OCI-LY3 (cell line): ENCODE data around the gene GNA12.

ENCODE experiments used
- H2AFZ ChIP-seq: fragments of 200-600, 300-600 bp; shearing (Covaris generic); 2 replicates; pipeline ENCODE4 v1.6.0; 2014; ENCODE audit warnings: antibody characterized with exemption, low read depth, low read length
- H3K27ac ChIP-seq: fragments of 200-600, 300-600 bp; sonication (generic); 2 replicates; pipeline ENCODE4 v1.5.1; 2014; ENCODE audit warnings: mild to moderate bottlenecking, low read length, moderate library complexity, mixed read lengths
- H3K27me3 ChIP-seq: fragments of 200-600, 300-600 bp; sonication (generic); 2 replicates; pipeline ENCODE4 v1.6.1; 2014; ENCODE audit warnings: low read depth, low read length, mixed read lengths
- H3K36me3 ChIP-seq: fragments of 200-600, 300-600 bp; sonication (generic); replicated peaks from 2 replicates; pipeline ENCODE3; 2014; ENCODE audit warnings: low read depth, low read length, mixed read lengths
- H3K4me1 ChIP-seq: fragments of 300-600, 200-600 bp; sonication (generic); 2 replicates; pipeline ENCODE4 v1.6.1; 2014; ENCODE audit warnings: low read length, mixed read lengths
- H3K4me2 ChIP-seq: fragments of 200-600, 300-600 bp; sonication (generic); 2 replicates; pipeline ENCODE4 v1.6.1; 2014; ENCODE audit warnings: low read length, mixed read lengths
- H3K4me3 ChIP-seq: fragments of 300-600, 200-600 bp; sonication (generic); 2 replicates; pipeline ENCODE4 v1.5.1; 2014; ENCODE audit warnings: antibody characterized with exemption, mild to moderate bottlenecking, low read length, moderate library complexity
- H3K79me2 ChIP-seq: fragments of 300-600, 200-600 bp; shearing (Covaris generic); 2 replicates; pipeline ENCODE4 v1.6.1; 2014; ENCODE audit warnings: mild to moderate bottlenecking, low read length, mixed read lengths
- H3K9ac ChIP-seq: fragments of 300-600, 200-600 bp; shearing (Covaris generic); 2 replicates; pipeline ENCODE4 v1.6.0; 2014; ENCODE audit warnings: mild to moderate bottlenecking, low read length, moderate library complexity
- H3K9me3 ChIP-seq: fragments of 200-600, 300-600 bp; shearing (Covaris generic); 2 replicates; pipeline ENCODE4 v1.6.1; 2014; ENCODE audit warnings: low read length, mixed read lengths; ENCODE audit not compliant: insufficient read depth
- H4K20me1 ChIP-seq: fragments of 200-600, 300-600 bp; sonication (generic); 2 replicates; pipeline ENCODE4 v1.6.1; 2016; ENCODE audit warnings: low read length, mixed read lengths; ENCODE audit not compliant: insufficient read depth
- CTCF ChIP-seq: fragments of 200-600, 300-600 bp; sonication (generic); IDR thresholded peaks from 2 replicates; pipeline ENCODE4 v1.5.1; 2014; ENCODE audit warnings: antibody characterized with exemption, low read length, low read depth
- EZH2phosphoT487 ChIP-seq: fragments of 200-600 bp; shearing (Covaris generic); IDR thresholded peaks from 2 replicates; pipeline ENCODE4 v1.6.1; 2018; ENCODE audit warnings: antibody characterized with exemption, mixed run types, low read depth

Gene GNA12

GRCh38 chr7:2686101-2686500 is 158.0 kb downstream of the GNA12 start:
- Histone ChIP-seq H2AFZ (no peak overlapping the region), H3K9ac (no peak overlapping the region), H3K9me3 (no peaks in the 10 kb centered on the region), H3K4me3 (no peak overlapping the region), H3K4me2 (no peak overlapping the region), H3K27me3 (peaks cover 54% of the 10 kb centered on the region), H3K79me2 (no peaks in the 10 kb centered on the region), H3K27ac (no peak overlapping the region), H3K4me1 (peaks cover 30% of the 10 kb centered on the region), H4K20me1 (no peaks in the 10 kb centered on the region), H3K36me3 (no peaks in the 10 kb centered on the region)
- TF ChIP-seq EZH2phosphoT487 (no peak), CTCF (no peak)

GRCh38 chr7:2684501-2684900 is 159.6 kb downstream of the GNA12 start:
- no peak overlapping the region for H3K9ac ChIP-seq
- peaks cover 41% of the 10 kb centered on the region for H3K27me3 ChIP-seq
- no peaks in the 10 kb centered on the region for H3K36me3 ChIP-seq
- H3K4me1 ChIP-seq: peaks cover 16% of the 10 kb centered on the region
- TF ChIP-seq EZH2phosphoT487 (no peak), CTCF (no peak)
- no peak overlapping the region for H3K4me2 ChIP-seq
- no peaks in the 10 kb centered on the region for H4K20me1 ChIP-seq
- H3K79me2 ChIP-seq: no peaks in the 10 kb centered on the region
- H2AFZ ChIP-seq: no peak overlapping the region
- H3K27ac ChIP-seq: no peak overlapping the region
- no peak overlapping the region for H3K4me3 ChIP-seq
- no peaks in the 10 kb centered on the region for H3K9me3 ChIP-seq

GRCh38 chr7:2681929-2682799 is 161.9 kb downstream of the GNA12 start:
- H3K79me2 ChIP-seq: no peaks in the 10 kb centered on the region
- H3K4me2 ChIP-seq: no peak overlapping the region
- no peak for TF ChIP-seq EZH2phosphoT487
- TF ChIP-seq CTCF: no peak
- H2AFZ ChIP-seq: no peak overlapping the region
- H3K27me3 ChIP-seq: peaks cover 21% of the 10 kb centered on the region
- H3K9ac ChIP-seq: no peak overlapping the region
- H3K4me1 ChIP-seq: no peaks in the 10 kb centered on the region
- H3K36me3 ChIP-seq: no peaks in the 10 kb centered on the region
- H4K20me1 ChIP-seq: no peaks in the 10 kb centered on the region
- no peaks in the 10 kb centered on the region for H3K9me3 ChIP-seq
- no peak overlapping the region for H3K4me3 ChIP-seq
- no peak overlapping the region for H3K27ac ChIP-seq

- H3K79me2 ChIP-seq: no peaks in the 10 kb centered on the region
- H3K4me2 ChIP-seq: no peak overlapping the region
- no peak overlapping the region for H2AFZ ChIP-seq
- no peak overlapping the region for H3K27ac ChIP-seq
- no peaks in the 10 kb centered on the region for H3K4me1 ChIP-seq
- H3K27me3 ChIP-seq: peaks cover 20% of the 10 kb centered on the region
- H3K9me3 ChIP-seq: no peaks in the 10 kb centered on the region
- no peaks in the 10 kb centered on the region for H4K20me1 ChIP-seq
- no peak overlapping the region for H3K4me3 ChIP-seq
- H3K9ac ChIP-seq: no peak overlapping the region
- H3K36me3 ChIP-seq: no peaks in the 10 kb centered on the region
- TF ChIP-seq EZH2phosphoT487 (no peak), CTCF (peak; percentile 55)
These were observed 163.2 kb downstream of the GNA12 start for GRCh38 chr7:2680792-2681490.
